Transverse colon (tissue), 4 donors: Measurements from ENCODE around the gene CCDC167. TPM values are rescaled to one million over a fixed set of nuclear protein-coding genes. Genes with fewer than 3 reads are reported as not detected.
A peak's percentile ranks its signal among the peaks of the same experiment; 100 is the strongest.

Source experiments
- DNase-seq: peaks from one replicate; pipeline ENCODE4 v3.0.0-alpha.2; 2019
- H3K27ac ChIP-seq, 4 donors: fragments of 200-600 bp; sonication (generic); 2 replicates each; pipeline ENCODE4 v1.5.1; 2016 to 2018; ENCODE audit warnings: inconsistent platforms in 4 of 4
- H3K27me3 ChIP-seq: fragments of 200-600 bp; sonication (generic); 2 replicates; pipeline ENCODE4 v1.5.1; 2017; ENCODE audit warnings: inconsistent platforms
- H3K36me3 ChIP-seq, 4 donors: fragments of 200-600 bp; sonication (generic); 2 replicates each; pipeline ENCODE4 v1.5.1; 2017 to 2019; ENCODE audit warnings: inconsistent platforms in 4 of 4
- H3K4me1 ChIP-seq, 4 donors: fragments of 200-600 bp; sonication (generic); 2 replicates each; pipeline ENCODE4 v1.5.1; 2017 to 2020; ENCODE audit warnings: inconsistent platforms in 4 of 4
- H3K4me3 ChIP-seq, 4 donors: fragments of 200-600 bp; sonication (generic); 1 replicate in 1 of 4; 2 replicates in 3 of 4; pipeline versions ENCODE4 v1.5.1 to v1.6.1; 2017 to 2019; ENCODE audit warnings: inconsistent platforms in 4 of 4
- H3K9me3 ChIP-seq, 2 donors: fragments of 200-600 bp; sonication (generic); 2 replicates each; pipeline ENCODE4 v1.5.1; 2017 to 2019; ENCODE audit warnings: inconsistent platforms in 2 of 2
- CTCF ChIP-seq, 5 experiments: fragments of 200-600 bp in 3 of 5; fragments of 450-650 bp in 2 of 5; sonication (generic) in 3 of 5; IDR thresholded peaks; 1 replicate in 2 of 5; 2 replicates in 3 of 5; pipeline ENCODE4 v1.5.1; 2016 to 2017; ENCODE audit warnings: antibody characterized with exemption in 5 of 5, inconsistent platforms in 3 of 5, mild to moderate bottlenecking in 2 of 5, moderate library complexity in 1 of 5
- EP300 ChIP-seq: sonication (generic); formaldehyde crosslinking; IDR thresholded peaks from one replicate; pipeline ENCODE4 v1.6.1; 2017; ENCODE audit warnings: antibody characterized with exemption, low read depth
- POLR2A ChIP-seq: fragments of 450-650 bp; IDR thresholded peaks from one replicate; pipeline ENCODE4 v1.6.1; 2016; ENCODE audit warnings: antibody characterized with exemption, mild to moderate bottlenecking, moderate library complexity
- POLR2AphosphoS5 ChIP-seq, 3 donors: sonication (generic); formaldehyde crosslinking; IDR thresholded peaks; one replicate each; pipeline ENCODE4 v1.6.1; 2016; ENCODE audit warnings: antibody characterized with exemption in 3 of 3
- WGBS, 2 donors: methylation state at CpG; one replicate each; pipeline ENCODE4 v1.1.5; 2018; ENCODE audit warnings: low coverage in 1 of 2; 5-methylcytosine and 5-hydroxymethylcytosine counted together
- in situ Hi-C, 4 donors: fragments of 200-750 bp; cut with MboI; loops; one replicate each; pipeline versions ENCODE4 v1.15.0 to v1.15.1; 2017; ENCODE audit warnings: low sequenced_read_pairs in 3 of 4, low pct_ligation_motif_present in 1 of 4, low pct_unique_long_range_greater_than_20kb in 1 of 4
- intact Hi-C: fragments of 100-400 bp; cut with DNase I; formaldehyde crosslinking; loops from one replicate; pipeline ENCODE4 v1.15.1; 2023; ENCODE audit warnings: low total_unique reads
- total RNA-seq, 4 donors: library from RNA; depleted of rRNA; stranded (reverse); fragments of >200 nt; gene quantifications; one replicate each; pipeline ENCODE4 v1.1.0, GENCODE V29; 2016

Gene CCDC167
- total RNA-seq, 4 donors from 2014 or later = 16.9 to 21.8 TPM; not detected in 2

- WGBS, 2 donors = 80 to 88% methylated on average over 1 to 6 of the region's 6 CpGs
- in situ Hi-C loops = no loop called here
- peaks cover 0 to 31% (median 15%) of the 10 kb centered on the region in 4 donors for H3K36me3 ChIP-seq
- H3K4me1 ChIP-seq = peaks cover 0 to 15% (median 5%) of the 10 kb centered on the region in 4 donors
- TF ChIP-seq CTCF (IDR thresholded peaks at IDR 0.05) = no peak
- TF ChIP-seq POLR2A = no peak
- no peak for TF ChIP-seq POLR2AphosphoS5 (IDR thresholded peaks at IDR 0.05)
- TF ChIP-seq EP300 = no peak
- DNase-seq = no peak
- no peak overlapping the region for H3K4me3 ChIP-seq
- intact Hi-C loops = no loop called here
- peak overlapping the region in 1 of 4 donors; percentile 57 for H3K27ac ChIP-seq
- no peaks in the 10 kb centered on the region for H3K27me3 ChIP-seq
- H3K9me3 ChIP-seq = no peaks in the 10 kb centered on the region
These were observed 58.0 kb downstream of the CCDC167 start for GRCh38 chr6:37441651-37442050.

- H3K4me1 ChIP-seq = peaks cover 8 to 31% (median 12%) of the 10 kb centered on the region in 4 donors
- intact Hi-C loops = no loop called here
- TF ChIP-seq POLR2A (no peak), CTCF (IDR thresholded peaks at IDR 0.05) (no peak), EP300 (no peak), POLR2AphosphoS5 (IDR thresholded peaks at IDR 0.05) (no peak)
- H3K36me3 ChIP-seq = peaks cover 0 to 19% (median 6%) of the 10 kb centered on the region in 4 donors
- H3K4me3 ChIP-seq = no peak overlapping the region
- H3K27me3 ChIP-seq = no peaks in the 10 kb centered on the region
- in situ Hi-C loops = no loop called here
- no peaks in the 10 kb centered on the region for H3K9me3 ChIP-seq
- DNase-seq = no peak
- 38 to 68% methylated on average over 1 of the region's 1 CpG for WGBS, 2 donors
- H3K27ac ChIP-seq = no peak overlapping the region
These were observed 60.8 kb downstream of the CCDC167 start for GRCh38 chr6:37438930-37439329.

GRCh38 chr6:37435816-37436215 is 63.9 kb downstream of the CCDC167 start:
- peaks cover 0 to 19% (median 6%) of the 10 kb centered on the region in 4 donors for H3K36me3 ChIP-seq

GRCh38 chr6:37435373-37435772 is 64.3 kb downstream of the CCDC167 start:
- TF ChIP-seq EP300 (no peak), POLR2A (no peak), POLR2AphosphoS5 (IDR thresholded peaks at IDR 0.05) (no peak), CTCF (IDR thresholded peaks at IDR 0.05) (no peak)
- DNase-seq = no peak
- Histone ChIP-seq H3K36me3 (peaks cover 0 to 19% (median 6%) of the 10 kb centered on the region in 4 donors), H3K4me3 (no peak overlapping the region), H3K27ac (no peak overlapping the region), H3K27me3 (no peaks in the 10 kb centered on the region), H3K9me3 (no peaks in the 10 kb centered on the region), H3K4me1 (peaks cover 8 to 21% (median 15%) of the 10 kb centered on the region in 4 donors)
- WGBS, 2 donors = 80 to 83% methylated on average over 2 to 4 of the region's 4 CpGs
- intact Hi-C loops (no loop called here), in situ Hi-C loops (no loop called here)

More at GRCh38 chr6:37435816-37436215, 63.9 kb downstream of the CCDC167 start:
- H3K4me1 ChIP-seq = peaks cover 8 to 21% (median 15%) of the 10 kb centered on the region in 4 donors
- no peak for TF ChIP-seq CTCF (IDR thresholded peaks at IDR 0.05)
- TF ChIP-seq POLR2AphosphoS5 (IDR thresholded peaks at IDR 0.05) = no peak
- no peak for TF ChIP-seq EP300
- no peak for TF ChIP-seq POLR2A
- no peaks in the 10 kb centered on the region for H3K9me3 ChIP-seq
- 86 to 95% methylated on average over 5 of the region's 5 CpGs for WGBS, 2 donors
- DNase-seq = no peak
- H3K4me3 ChIP-seq = no peak overlapping the region
- intact Hi-C loops = no loop called here
- in situ Hi-C loops = no loop called here
- H3K27ac ChIP-seq = no peak overlapping the region
- no peaks in the 10 kb centered on the region for H3K27me3 ChIP-seq
